ENCODE data around the gene SOS2. TPM values are rescaled to one million over a fixed set of nuclear protein-coding genes. Genes with fewer than 3 reads are reported as not detected.

SOS2 gene
- total RNA-seq, 1 experiment from 2014 or later, result 9.4 TPM

DNA sequence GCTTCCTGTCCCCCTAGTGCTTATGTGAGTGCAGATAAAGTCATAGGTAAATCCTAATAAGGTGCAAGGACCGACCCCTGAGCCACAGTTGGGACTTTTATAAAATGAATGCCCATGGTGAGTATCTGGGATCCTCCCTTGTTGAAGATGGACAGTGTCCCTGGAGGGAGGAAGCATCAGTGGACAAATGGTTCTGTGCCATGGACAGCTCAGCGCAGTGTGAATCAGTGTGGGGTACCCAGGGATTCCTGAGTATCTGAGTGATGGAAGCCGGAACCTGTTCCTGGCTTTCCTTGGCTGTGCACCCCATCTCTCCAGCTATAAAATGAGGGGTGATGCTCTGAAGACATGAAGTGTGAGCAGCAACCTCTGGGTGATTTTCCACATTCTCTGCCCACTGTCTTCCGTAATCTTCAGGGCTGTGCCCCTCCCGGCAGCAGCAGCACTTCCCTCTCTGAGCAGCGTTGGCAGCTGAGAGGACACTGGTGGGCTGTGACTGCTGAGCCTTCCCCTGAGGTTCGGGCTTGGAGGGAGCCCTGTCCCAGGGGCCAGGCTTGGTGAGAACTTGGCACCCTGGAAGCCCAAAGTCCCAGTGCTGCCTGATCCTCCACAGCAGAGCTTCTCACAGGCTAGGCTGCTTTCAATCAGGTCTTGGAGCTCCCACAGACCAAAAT lies 140.0 kb downstream of the SOS2 start:
- no peaks in the 10 kb centered on the region for H3K27me3 ChIP-seq (ENCODE audit: insufficient read depth, low read length)
- no peaks in the 10 kb centered on the region for H3K9me3 Mint-ChIP-seq
- no peak overlapping the region for H3K56ac ChIP-seq (ENCODE audit: insufficient read length, low read depth, low read length)
- no peak overlapping the region for H3T11ph ChIP-seq (ENCODE audit: low read length)
- no peaks in the 10 kb centered on the region; the same call in 1 of the 2 replicates for H3K79me2 ChIP-seq (ENCODE audit: insufficient read depth, low read length)
- no peaks in the 10 kb centered on the region; the same call in 1 of the 2 replicates for H3K27me3 Mint-ChIP-seq (ENCODE audit: low read depth)
- no peak overlapping the region for H4K5ac ChIP-seq (ENCODE audit: insufficient read length, low read depth, low read length)
- H3K14ac ChIP-seq (ENCODE audit: insufficient read depth, low read length), result no peak overlapping the region
- H3K23me2 ChIP-seq (ENCODE audit: insufficient read length, low read depth, low read length, poor library complexity, severe bottlenecking), result no peaks in the 10 kb centered on the region
- H3K23ac ChIP-seq (ENCODE audit: insufficient read length, low read depth, low read length), result no peak overlapping the region
- no peak overlapping the region for H2BK20ac ChIP-seq (ENCODE audit: low read depth, low read length, poor library complexity, severe bottlenecking)
- H2BK12ac ChIP-seq (ENCODE audit: insufficient read length, low read depth, low read length), result no peak overlapping the region
- no peak overlapping the region for H3K4ac ChIP-seq (ENCODE audit: low read depth, low read length)
- no peak overlapping the region for H3K27ac Mint-ChIP-seq
- DNase-seq, result no peak
- no peaks in the 10 kb centered on the region for H3K79me1 ChIP-seq (ENCODE audit: insufficient read depth, low read depth, low read length, poor library complexity, severe bottlenecking)
- H3K18ac ChIP-seq (ENCODE audit: insufficient read length, low read depth, low read length), result no peak overlapping the region
- TF ChIP-seq, protein P1, sequence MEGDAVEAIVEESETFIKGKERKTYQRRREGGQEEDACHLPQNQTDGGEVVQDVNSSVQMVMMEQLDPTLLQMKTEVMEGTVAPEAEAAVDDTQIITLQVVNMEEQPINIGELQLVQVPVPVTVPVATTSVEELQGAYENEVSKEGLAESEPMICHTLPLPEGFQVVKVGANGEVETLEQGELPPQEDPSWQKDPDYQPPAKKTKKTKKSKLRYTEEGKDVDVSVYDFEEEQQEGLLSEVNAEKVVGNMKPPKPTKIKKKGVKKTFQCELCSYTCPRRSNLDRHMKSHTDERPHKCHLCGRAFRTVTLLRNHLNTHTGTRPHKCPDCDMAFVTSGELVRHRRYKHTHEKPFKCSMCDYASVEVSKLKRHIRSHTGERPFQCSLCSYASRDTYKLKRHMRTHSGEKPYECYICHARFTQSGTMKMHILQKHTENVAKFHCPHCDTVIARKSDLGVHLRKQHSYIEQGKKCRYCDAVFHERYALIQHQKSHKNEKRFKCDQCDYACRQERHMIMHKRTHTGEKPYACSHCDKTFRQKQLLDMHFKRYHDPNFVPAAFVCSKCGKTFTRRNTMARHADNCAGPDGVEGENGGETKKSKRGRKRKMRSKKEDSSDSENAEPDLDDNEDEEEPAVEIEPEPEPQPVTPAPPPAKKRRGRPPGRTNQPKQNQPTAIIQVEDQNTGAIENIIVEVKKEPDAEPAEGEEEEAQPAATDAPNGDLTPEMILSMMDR (conservative IDR thresholded peaks at IDR 0.05), result no peak
- no peaks in the 10 kb centered on the region for H4K20me1 ChIP-seq (ENCODE audit: control insufficient read depth, insufficient read depth, insufficient read length)
- no CpG with 5 or more reads among the region's 7 CpGs for WGBS (ENCODE audit: extremely low coverage, insufficient read length, low lambda C conversion rate)
- H3K4me1 Mint-ChIP-seq, result peaks cover 10 to 12% of the 10 kb centered on the region in 2 experiments
- H3K9me3 ChIP-seq (ENCODE audit: control insufficient read depth, low read depth, low read length), result no peaks in the 10 kb centered on the region
- no peak overlapping the region for H3K4me2 ChIP-seq (ENCODE audit: insufficient read depth, insufficient read length, low read length)
- no peak overlapping the region for H3K4me3 Mint-ChIP-seq
- H2AFZ ChIP-seq (ENCODE audit: low read length), result no peak overlapping the region
- H4K91ac ChIP-seq (ENCODE audit: insufficient read length, low read depth, low read length), result no peak overlapping the region
- H4K8ac ChIP-seq (replicated peaks; ENCODE audit: insufficient read length, low read depth, low read length), result no peak overlapping the region
- H2AK5ac ChIP-seq (ENCODE audit: insufficient read length, low read length), result no peak overlapping the region
- H3K36me3 Mint-ChIP-seq (ENCODE audit: insufficient read depth in 1 of 3, low read depth in 3 of 3), result no peaks in the 10 kb centered on the region
- no peak overlapping the region for H2BK5ac ChIP-seq (ENCODE audit: insufficient read length, low read length)
- H3K9ac ChIP-seq (ENCODE audit: extremely low read depth, insufficient read length, low read length), result no peak overlapping the region
- no peak overlapping the region for H2BK15ac ChIP-seq (ENCODE audit: low read depth, low read length)
- H3K27ac ChIP-seq (ENCODE audit: insufficient read length, low read depth, low read length), result no peak overlapping the region
- no peaks in the 10 kb centered on the region; the same call in 1 of the 2 replicates for H3K4me1 ChIP-seq (ENCODE audit: insufficient read depth, low read length)
- H2BK120ac ChIP-seq (ENCODE audit: low read depth, low read length, poor library complexity, severe bottlenecking), result no peak overlapping the region

Data from H9 (cell line).